GM18498 (cell line): ENCODE data around the gene SACM1L.
"Not testable (repeated sequence)": the region's sequence is repeated elsewhere in the genome, so short reads cannot be mapped to it uniquely, and the experiment has no call there.

Experiments
- ATAC-seq: cut with Tn5 transposase; IDR thresholded peaks from one replicate; pipeline ENCODE4 v1.9.1; 2021; ENCODE audit warnings: mild to moderate bottlenecking, moderate library complexity; ENCODE audit not compliant: unreplicated experiment

SACM1L gene

DNA sequence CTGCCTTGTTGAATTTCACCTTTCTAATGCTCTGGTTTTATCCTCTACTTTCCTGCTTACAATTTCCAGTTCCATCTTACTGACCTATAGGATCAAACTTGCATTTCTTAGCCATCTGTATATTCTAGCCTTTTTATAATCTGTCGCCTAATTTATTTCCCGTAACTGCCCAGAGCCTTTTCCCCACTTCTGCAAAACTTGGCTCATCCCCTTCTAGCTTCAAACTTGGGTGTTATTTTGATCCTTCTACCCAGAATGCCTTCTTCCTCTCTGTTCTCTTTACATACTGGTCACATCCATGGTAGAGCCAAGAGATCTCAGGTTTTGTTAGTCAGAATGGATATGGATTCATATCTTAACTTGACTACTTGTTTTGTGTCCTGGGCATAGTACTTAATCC, 2.6 kb downstream of the SACM1L start:
- no peak for ATAC-seq

DNA sequence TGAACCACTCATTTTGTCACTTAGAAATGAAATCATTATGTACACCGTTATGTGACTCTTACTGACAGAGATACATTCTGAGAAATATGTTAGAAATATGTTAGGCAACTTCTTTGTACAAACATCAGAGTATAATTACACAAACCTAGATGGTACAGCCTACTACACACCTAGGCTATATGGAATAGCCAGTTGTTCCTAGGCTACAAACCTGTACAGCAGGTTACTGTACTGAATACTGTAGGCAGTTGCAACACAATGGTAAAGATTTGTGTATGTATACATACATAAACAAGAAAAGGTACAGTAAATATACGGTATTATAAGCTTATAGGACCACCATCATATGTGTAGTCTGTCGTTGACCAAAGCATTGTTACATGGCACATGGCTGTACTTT, 3.7 kb downstream of the SACM1L start:
- ATAC-seq, result no peak

- ATAC-seq, result no peak
These were observed 4.8 kb downstream of the SACM1L start for GRCh38 chr3:45693941-45694521.

DNA sequence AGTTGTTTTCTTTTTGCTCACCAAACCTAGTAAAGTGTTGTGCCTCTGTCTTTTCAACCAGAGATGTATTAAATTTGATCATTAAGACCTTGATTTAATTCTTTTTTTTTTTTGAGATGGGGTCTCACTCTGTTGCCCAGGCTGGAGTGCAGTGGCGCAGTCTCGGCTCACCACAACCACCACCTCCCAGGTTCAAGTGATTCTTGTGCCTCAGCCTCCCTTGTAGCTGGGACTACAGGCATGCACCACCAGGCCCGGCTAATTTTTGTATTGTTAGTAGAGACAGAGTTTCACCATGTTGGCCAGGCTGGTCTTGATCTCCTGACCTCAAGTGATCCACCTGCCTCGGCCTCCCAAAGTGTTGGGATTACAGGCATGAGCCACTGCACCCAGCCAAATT, 6.0 kb downstream of the SACM1L start:
- not testable (repeated sequence) for ATAC-seq

GRCh38 chr3:45700570-45701073, 11.4 kb downstream of the SACM1L start:
- no peak for ATAC-seq

DNA sequence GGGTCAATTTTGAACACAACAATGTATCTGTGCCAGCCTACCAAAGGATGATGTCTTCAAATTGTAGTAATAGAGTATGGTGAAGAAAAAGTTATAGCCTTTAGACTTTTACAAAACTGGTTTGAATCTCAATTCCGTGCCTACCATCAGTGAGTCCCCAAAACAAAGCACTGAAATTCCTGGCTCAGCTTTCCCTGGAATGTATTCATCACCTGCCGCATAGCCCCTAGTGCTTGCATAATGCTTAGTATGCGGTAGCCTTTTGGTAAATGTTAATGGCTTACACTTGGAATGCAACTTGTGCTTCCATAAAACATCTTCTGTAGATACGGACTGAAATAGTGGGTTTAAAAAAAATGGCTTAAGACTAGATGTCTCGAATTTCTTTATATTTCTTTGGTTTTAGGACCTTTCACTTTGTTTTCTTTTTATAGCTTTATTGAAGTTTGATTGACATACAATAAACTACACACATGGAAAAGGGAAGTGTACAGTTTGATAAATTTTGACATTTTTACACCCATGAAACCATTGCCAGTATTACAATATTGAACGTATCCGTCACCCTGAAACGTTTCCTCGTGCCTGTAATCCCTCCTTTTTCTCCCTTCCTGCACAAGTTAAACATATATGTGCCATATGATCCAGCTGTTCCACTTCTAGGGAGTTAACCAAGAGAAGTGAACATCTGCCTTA, 12.1 kb downstream of the SACM1L start:
- no peak for ATAC-seq

GRCh38 chr3:45704301-45704943, 15.2 kb downstream of the SACM1L start:
- ATAC-seq, result no peak

- no peak for ATAC-seq
These were observed 16.9 kb downstream of the SACM1L start for GRCh38 chr3:45705839-45706808.

DNA sequence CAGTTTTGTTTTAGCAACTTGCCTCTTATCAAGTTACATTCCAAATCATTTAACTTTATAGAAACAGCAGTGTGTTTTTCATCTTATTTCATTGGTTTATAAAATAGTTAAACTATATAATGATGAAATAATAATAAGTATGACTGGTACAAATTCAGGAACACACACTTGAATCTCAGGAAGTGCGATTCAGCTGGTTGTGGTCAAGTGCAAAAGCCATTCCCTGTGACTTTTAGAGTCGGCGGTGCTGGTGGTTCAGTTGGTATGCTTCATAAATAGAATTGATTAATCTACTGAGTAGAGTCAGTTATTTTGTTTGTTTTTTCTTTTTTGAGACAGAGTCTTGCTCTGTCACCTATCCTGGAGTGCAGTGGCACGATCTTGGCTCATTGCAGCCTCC, 22.7 kb downstream of the SACM1L start:
- no peak for ATAC-seq

DNA sequence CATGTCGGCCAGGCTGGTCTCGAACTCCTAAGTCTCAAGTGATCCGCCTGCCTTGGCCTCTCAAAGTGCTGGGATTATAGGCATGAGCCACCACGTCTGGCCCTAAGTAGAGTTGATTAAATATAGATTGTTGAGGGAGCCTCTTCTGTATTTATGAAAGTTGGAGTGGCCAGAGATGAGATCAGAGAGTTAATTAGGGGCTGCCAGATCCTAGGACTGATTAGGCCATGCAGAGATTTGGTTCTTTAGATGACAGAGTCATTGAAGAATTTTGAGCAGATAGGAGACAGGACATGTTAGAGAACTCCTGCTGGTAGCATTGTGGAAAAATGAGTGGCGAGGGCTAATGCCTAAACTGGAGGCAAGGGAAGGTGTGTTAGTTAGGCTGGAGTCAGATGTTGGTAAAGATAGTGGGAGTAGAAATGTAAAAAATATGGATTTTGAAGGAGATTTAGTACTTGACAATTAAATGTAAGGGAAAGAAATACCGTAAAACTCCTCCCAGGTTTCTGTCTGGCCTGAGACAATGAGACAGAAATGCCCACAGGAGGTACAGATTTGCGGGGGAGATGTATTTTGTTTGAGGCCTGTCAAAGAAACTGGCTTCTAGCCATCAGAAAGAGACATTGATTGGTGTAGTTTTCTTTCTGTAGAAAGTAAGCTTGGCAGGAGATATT, 23.4 kb downstream of the SACM1L start:
- ATAC-seq, result no peak

DNA sequence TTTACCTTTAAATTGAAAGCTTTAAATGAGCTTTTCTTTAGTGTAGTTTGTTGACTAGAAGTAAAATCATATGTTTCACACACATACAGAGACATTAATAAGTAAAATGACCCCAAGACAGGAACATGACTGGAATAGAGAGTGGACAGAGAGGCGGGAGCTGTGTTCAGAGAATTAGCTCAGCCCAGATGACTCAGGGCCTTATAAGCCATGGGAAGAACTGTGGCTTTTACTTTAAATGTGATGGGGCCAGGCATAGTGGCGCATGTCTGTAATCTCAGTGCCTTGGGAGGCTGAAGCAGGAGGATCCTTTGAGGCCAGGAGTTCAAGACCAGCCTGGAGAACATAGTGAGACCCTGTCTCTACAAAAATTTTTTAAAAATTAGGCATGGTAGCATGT, 26.7 kb downstream of the SACM1L start:
- no peak for ATAC-seq

GRCh38 chr3:45716790-45717336, 27.7 kb downstream of the SACM1L start:
- no peak for ATAC-seq

DNA sequence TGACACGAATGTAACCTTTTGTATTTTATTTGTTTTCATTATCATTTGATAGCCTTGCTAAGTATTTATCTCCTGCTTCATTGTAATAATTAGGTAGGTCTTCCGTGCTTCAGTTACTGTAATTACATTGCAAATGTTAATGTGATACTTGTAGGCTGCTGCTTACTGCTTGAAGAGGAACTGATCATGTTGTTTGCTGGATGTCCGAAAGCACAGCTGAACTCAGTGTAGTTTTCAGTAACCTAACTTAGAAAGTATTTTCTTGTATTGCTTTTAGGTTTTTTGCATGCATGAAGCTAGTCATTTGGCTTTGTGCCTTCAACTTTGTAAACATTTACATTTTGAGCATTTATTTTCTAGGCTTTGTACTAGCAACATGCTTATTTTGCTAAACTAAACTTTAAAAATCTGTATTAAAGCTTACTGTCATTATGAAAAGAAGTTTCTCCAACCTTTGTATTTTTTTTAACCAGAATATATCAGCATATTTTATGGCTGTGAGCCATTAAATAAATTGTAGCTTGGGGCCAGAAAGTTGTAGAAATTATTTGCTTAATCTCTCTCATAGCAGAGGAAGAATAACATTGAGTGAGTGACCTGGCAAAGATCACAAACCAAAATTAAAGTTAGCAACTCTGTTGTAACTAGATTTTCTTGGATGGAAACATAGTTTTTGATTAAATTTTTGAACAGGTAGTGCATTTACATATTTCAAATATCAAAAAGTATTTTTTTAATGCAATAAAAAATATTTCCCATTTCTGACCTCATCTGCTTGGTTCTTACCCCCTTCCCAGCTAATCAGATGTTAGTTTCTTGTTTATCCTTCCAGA, 30.7 kb downstream of the SACM1L start:
- ATAC-seq, result no peak

DNA sequence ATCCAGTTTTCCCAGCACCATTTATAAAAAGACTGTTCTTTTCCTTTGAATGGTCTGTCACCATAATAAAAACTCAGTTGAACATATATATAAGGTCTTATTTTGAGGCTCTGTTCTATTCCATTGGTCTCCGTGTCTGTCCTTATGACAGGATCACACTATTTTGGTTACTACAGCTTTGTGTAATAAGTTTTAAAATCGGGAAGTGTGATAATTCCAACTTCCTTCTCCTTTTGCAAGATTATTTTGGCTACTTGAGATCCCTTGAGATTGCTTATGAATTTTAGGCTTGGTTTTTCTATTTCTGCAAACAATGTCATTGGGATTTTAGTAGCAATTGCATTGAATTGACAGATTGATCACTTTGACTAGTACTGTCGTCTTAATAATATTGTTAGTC, 35.7 kb downstream of the SACM1L start:
- no peak for ATAC-seq

GRCh38 chr3:45729614-45730013, 40.4 kb downstream of the SACM1L start:
- ATAC-seq, result no peak

DNA sequence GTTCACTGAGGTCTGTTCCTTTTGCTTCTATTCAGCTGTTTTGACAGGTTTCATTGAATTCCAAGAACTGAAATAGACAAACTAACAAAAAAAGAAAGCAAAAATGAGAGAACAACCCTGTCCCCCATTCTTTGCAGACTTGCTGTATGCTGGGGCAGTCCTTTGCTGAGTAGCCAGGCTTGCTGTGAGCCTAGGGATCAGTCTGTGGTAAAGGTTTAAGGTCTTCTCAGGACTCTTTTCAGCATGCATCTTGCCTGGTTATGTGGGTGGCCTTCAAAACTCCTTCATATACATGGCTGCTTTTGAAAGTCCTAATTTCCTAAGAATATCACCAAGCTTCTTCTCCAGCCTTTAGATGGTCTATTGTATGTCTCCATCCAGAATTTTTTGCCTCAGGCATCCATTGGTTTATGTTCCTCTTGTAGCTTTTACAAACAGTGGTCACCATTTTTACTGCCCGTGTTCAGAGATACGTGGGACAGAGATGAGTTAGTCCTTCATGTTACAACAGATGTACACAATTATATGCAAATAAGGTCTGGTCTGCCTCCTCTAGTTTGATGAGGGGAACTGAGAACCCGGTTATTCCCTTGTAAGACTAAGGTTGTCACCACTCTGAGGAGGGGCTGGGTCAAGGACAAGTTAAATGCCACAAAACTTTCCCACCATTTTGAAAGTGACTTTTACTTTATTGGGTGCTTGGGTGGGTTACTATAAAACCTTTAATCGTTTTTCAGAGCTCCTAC, 41.4 kb downstream of the SACM1L start:
- ATAC-seq, result no peak

DNA sequence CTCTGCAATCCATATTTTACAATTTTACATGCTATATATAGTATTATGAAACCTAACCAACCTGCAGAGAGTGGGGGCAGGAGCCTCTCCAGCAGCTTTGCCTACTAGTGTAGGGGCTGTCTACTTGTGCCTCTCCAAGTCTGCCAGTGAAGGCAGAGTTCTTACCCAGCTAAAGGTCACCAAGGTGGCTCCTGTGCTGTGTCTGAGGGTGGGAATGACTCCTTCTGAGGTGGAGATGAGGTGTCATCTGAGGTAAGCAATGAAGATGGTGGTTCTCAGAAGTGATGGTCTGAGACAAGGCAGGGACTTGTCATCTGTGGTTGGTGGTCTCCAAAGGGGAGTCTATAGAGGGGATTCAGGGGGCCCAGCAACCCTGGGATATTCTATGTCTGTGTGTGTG, 47.5 kb downstream of the SACM1L start:
- ATAC-seq, result no peak

GRCh38 chr3:45737234-45737633, 48.0 kb downstream of the SACM1L start:
- ATAC-seq, result no peak

GRCh38 chr3:45739991-45740390, 50.8 kb downstream of the SACM1L start:
- ATAC-seq, result no peak
